Left ventricle myocardium inferior (tissue), 1 donor: Measurements from ENCODE around the gene RFXANK. TPM values are rescaled to one million over a fixed set of nuclear protein-coding genes. Genes with fewer than 3 reads are reported as not detected.

Experiments used
- DNase-seq: peaks from one replicate; pipeline ENCODE4 v3.0.0-alpha.2; 2020
- H3K27ac ChIP-seq: fragments of 200-600 bp; replicated peaks from 2 replicates; pipeline ENCODE4 v1.8.0; 2021
- H3K27me3 ChIP-seq: fragments of 200-600 bp; 2 replicates; pipeline ENCODE4 v1.8.0; 2021; ENCODE audit warnings: low read depth
- H3K36me3 ChIP-seq: fragments of 200-600 bp; 2 replicates; pipeline ENCODE4 v1.8.0; 2021
- H3K4me1 ChIP-seq: fragments of 200-600 bp; 2 replicates; pipeline ENCODE4 v1.8.0; 2021
- H3K4me3 ChIP-seq: fragments of 200-600 bp; 2 replicates; pipeline ENCODE4 v1.8.0; 2021; ENCODE audit warnings: mild to moderate bottlenecking, moderate library complexity
- H3K9me3 ChIP-seq: fragments of 200-600 bp; replicated peaks from 2 replicates; pipeline ENCODE4 v1.8.0; 2021
- intact Hi-C: fragments of 100-400 bp; cut with micrococcal nuclease; formaldehyde crosslinking; loops from one replicate; pipeline ENCODE4 v1.11.0; 2022
- total RNA-seq: library from RNA; stranded (reverse); fragmentation: NEBNext Ultra II Directional; extraction: Animal tissue kit (Norgen Biotek cat#: 25700); gene quantifications from one replicate; pipeline ENCODE4 v1.2.1, GENCODE V29; 2021
- TF ChIP-seq, protein P1 (sequence below): fragments of 200-600 bp; IDR thresholded peaks from 2 replicates; pipeline ENCODE4 v1.8.0; 2021; ENCODE audit warnings: antibody characterized with exemption, mild to moderate bottlenecking, borderline replicate concordance
- donor health status: DM: no; HTN: yes; CAD: no; lungs with severe emphysema.

Gene RFXANK
- total RNA-seq, 1 donor from 2014 or later: 37.2 TPM

DNA sequence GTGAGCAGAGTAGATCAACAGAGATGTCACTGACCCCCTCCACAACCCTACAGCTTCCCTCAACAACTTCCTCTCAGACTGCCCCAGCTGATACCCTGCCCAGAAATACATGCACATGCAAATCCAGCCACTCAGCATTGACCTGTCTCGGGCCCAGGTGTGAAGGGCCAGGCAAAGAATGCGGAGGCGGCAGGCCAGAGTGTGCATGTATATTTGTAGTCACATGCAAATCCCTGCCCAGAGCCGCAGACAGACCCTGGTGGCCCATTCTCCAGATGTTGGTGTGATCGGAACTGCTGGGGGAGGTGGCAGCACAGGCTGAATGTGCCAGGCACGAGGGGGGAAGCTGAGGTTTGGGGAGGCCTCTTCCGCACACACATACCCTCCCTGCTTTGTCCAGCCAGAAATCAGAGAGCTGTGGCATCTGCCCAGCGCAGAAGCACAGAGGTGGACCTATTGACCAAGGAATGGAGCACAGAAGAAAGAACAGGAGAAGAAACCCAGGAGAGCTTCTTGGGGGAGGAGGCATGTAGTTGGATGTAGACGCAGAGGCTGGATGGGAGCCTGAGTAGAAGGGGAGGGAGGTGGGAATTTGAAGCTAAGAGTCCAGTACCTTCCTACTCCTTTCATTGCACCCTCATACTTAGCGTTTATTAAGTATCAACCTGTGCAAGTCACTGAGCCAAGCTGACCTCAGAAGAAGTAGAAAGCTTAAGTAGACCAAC lies 36.4 kb upstream of the RFXANK start:
- no peak for DNase-seq
- no peak overlapping the region for H3K4me3 ChIP-seq
- TF ChIP-seq, protein P1, sequence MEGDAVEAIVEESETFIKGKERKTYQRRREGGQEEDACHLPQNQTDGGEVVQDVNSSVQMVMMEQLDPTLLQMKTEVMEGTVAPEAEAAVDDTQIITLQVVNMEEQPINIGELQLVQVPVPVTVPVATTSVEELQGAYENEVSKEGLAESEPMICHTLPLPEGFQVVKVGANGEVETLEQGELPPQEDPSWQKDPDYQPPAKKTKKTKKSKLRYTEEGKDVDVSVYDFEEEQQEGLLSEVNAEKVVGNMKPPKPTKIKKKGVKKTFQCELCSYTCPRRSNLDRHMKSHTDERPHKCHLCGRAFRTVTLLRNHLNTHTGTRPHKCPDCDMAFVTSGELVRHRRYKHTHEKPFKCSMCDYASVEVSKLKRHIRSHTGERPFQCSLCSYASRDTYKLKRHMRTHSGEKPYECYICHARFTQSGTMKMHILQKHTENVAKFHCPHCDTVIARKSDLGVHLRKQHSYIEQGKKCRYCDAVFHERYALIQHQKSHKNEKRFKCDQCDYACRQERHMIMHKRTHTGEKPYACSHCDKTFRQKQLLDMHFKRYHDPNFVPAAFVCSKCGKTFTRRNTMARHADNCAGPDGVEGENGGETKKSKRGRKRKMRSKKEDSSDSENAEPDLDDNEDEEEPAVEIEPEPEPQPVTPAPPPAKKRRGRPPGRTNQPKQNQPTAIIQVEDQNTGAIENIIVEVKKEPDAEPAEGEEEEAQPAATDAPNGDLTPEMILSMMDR: no peak
- H3K27me3 ChIP-seq: peaks cover 10% of the 10 kb centered on the region
- no peak overlapping the region for H3K27ac ChIP-seq
- peaks cover 7% of the 10 kb centered on the region for H3K9me3 ChIP-seq
- intact Hi-C loops: no loop called here
- H3K36me3 ChIP-seq: peaks cover 9% of the 10 kb centered on the region
- no peaks in the 10 kb centered on the region for H3K4me1 ChIP-seq

DNA sequence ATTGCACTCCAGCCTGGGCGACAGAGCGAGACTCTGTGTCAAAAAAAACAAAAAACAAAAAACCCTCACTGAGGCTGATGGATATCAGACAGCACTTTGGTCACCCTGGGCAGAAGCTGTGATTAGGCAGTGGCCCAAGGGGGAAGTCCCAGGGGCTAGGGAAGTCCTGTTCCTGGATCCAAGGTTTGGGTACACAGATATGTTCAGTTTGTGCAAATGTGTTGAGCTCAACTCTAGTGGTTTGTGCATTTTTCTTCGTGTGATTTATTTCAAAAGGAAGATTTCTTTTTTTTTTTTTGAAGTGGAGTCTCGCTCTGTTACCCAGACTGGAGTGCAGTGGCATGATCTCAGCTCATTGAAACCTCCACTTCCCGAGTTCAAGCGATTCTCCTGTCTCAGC lies 34.2 kb upstream of the RFXANK start:
- Histone ChIP-seq H3K36me3 (peaks cover 9% of the 10 kb centered on the region), H3K27me3 (peaks cover 10% of the 10 kb centered on the region), H3K4me3 (no peak overlapping the region), H3K9me3 (peaks cover 7% of the 10 kb centered on the region), H3K27ac (no peak overlapping the region), H3K4me1 (no peaks in the 10 kb centered on the region)
- TF ChIP-seq, protein P1: no peak
- no peak for DNase-seq
- intact Hi-C loops: no loop called here

DNA sequence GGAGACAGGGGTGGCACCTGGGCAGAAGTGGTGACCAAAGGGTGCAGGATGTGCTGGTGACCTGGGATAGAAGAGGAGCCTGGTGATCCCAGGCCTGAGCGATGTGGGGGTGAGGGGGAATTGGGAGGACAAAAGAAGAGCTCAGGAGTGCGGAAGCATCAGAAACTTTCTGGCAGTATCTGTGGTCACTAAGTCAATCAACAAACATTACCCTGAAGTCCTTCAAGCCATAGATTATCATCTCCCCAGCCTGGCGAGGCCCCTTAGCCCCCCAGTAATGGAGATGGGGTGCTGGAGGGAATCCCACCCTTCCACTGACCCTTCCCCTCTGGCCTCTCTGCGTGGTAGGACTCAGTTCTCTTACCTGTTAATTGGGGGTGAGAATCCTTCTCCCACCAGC lies 32.5 kb upstream of the RFXANK start:
- H3K36me3 ChIP-seq: peaks cover 9% of the 10 kb centered on the region
- DNase-seq: no peak
- peaks cover 7% of the 10 kb centered on the region for H3K9me3 ChIP-seq
- intact Hi-C loops: no loop called here
- H3K27me3 ChIP-seq: peaks cover 10% of the 10 kb centered on the region
- H3K4me1 ChIP-seq: no peaks in the 10 kb centered on the region
- no peak overlapping the region for H3K27ac ChIP-seq
- no peak overlapping the region for H3K4me3 ChIP-seq
- TF ChIP-seq, protein P1: no peak

DNA sequence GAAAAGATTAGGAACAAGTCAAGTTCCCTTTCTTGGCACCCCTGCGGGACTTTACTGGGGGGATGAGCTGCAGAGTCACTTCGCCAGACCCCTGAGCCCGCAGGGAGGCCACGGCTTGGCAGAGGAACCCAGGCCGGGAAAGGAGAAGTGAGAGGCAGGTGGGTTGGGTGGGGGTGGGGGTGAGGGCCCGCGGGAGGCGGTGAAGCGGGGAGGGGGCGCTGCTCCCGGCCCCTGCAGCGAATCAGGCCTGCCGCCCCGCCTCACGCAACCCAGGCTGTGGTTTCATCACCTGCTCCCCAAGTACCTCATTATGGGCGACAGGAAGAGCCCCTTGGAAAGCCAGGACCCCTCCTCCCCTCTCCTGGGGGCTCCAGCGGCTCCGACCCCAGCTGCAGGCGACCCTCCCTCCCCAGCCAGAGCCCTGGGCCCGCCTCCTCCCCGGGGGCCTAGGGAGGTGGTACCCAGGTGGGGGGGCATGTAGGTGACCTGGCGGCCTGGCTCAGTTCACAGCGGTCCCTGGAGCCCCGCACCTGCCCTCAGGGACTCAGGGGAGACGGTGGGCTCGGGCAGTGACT lies 31.5 kb upstream of the RFXANK start:
- H3K27ac ChIP-seq: no peak overlapping the region
- H3K4me1 ChIP-seq: no peaks in the 10 kb centered on the region
- H3K9me3 ChIP-seq: peaks cover 7% of the 10 kb centered on the region
- no peak overlapping the region for H3K4me3 ChIP-seq
- H3K36me3 ChIP-seq: peaks cover 7% of the 10 kb centered on the region
- no peak for DNase-seq
- TF ChIP-seq, protein P1: no peak
- intact Hi-C loops: no loop called here
- H3K27me3 ChIP-seq: peaks cover 10% of the 10 kb centered on the region

DNA sequence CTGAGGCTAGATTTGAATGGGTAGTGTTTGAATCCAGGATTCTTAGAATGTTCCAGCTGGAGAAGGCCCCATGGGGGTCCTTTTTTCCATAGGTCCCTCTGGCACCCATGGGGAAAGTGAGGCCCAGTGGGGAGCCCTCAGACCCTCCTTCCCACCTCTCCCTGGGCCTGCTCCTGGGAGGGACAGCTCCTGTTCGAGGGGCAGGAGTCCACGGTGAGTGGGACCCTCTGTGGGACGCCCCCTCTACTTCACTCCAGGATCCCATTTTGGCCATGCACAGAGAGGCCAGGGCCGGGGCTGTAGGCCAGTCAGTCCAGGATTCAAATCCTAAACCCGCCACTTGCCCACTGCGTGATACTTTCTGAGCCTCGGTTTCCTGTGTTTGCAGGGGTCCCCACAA lies 29.6 kb upstream of the RFXANK start:
- intact Hi-C loops: no loop called here
- H3K36me3 ChIP-seq: no peaks in the 10 kb centered on the region
- TF ChIP-seq, protein P1: no peak
- H3K4me1 ChIP-seq: no peaks in the 10 kb centered on the region
- no peak overlapping the region for H3K27ac ChIP-seq
- no peak overlapping the region for H3K4me3 ChIP-seq
- no peak for DNase-seq
- H3K27me3 ChIP-seq: peaks cover 10% of the 10 kb centered on the region
- H3K9me3 ChIP-seq: no peaks in the 10 kb centered on the region
